Natural killer cell treated with Interleukin-12 subunit alpha and Interleukin-12 subunit beta and Interleukin-15 and Interleukin-18, amount 100 ng/mL, for 72 hours (primary cell): ENCODE data around the gene RNF115. TPM values are rescaled to one million over a fixed set of nuclear protein-coding genes. Genes with fewer than 3 reads are reported as not detected.
A peak's percentile ranks its signal among the peaks of the same experiment; 100 is the strongest.

Experiments used
- ATAC-seq, 2 donors: fragments of 150-1000 bp; cut with Tn5 transposase in 1 of 2; sonication (Bioruptor Pico), chemical (Tn5 transposase) in 1 of 2; 2 replicates each; pipeline ENCODE4 v1.10.0; 2021
- DNase-seq: peaks from one replicate; pipeline ENCODE4 v3.0.0; 2022; ENCODE audit warnings: low spot score
- H3K27ac Mint-ChIP-seq, 2 donors: 1 replicate in 1 of 2; 2 replicates in 1 of 2; pipeline ENCODE4 v1.8.0; 2022; ENCODE audit warnings: mixed read lengths in 2 of 2, mild to moderate bottlenecking in 1 of 2, moderate library complexity in 1 of 2
- H3K27me3 Mint-ChIP-seq, 2 donors: 1 replicate in 1 of 2; 2 replicates in 1 of 2; pipeline ENCODE4 v1.8.0; 2022; ENCODE audit warnings: mixed read lengths in 2 of 2
- H3K36me3 Mint-ChIP-seq: one replicate; pipeline ENCODE4 v1.8.0; 2022; ENCODE audit warnings: mixed read lengths
- H3K4me1 Mint-ChIP-seq, 2 donors: 1 replicate in 1 of 2; 2 replicates in 1 of 2; pipeline ENCODE4 v1.8.0; 2022; ENCODE audit warnings: low read depth in 2 of 2, mixed read lengths in 2 of 2, mild to moderate bottlenecking in 1 of 2
- H3K4me3 Mint-ChIP-seq: one replicate; pipeline ENCODE4 v1.8.0; 2022; ENCODE audit warnings: mixed read lengths
- H3K9me3 Mint-ChIP-seq: 2 replicates; pipeline ENCODE4 v1.8.0; 2022; ENCODE audit warnings: mixed read lengths
- total RNA-seq, 2 donors: library from RNA; stranded (reverse); gene quantifications; one replicate each; pipeline ENCODE4 v1.2.3, GENCODE V29; 2022

The RNF115 gene
- 10 to 100 TPM; 22.9 to 36.0 TPM for total RNA-seq

GRCh38 chr1:145823565-145824498 is at the start of gene RNF115, which contains the start of gene POLR3C:
Gene RNF115 (minus strand): TSS chr1:145824095. CDS start chr1:145823873, 222 bp downstream.
Gene POLR3C (plus strand): TSS chr1:145824200. CDS start chr1:145825777, 1,577 bp downstream.
- peak within 1 kb of the TSS; percentile 85 to 97 for H3K27ac Mint-ChIP-seq
- peaks cover 25% of the 10 kb centered on the region for H3K36me3 Mint-ChIP-seq
- DNase-seq (peak; percentile 91), ATAC-seq (peak; percentile 94 to 95)
- H3K9me3 Mint-ChIP-seq: no peaks in the 10 kb centered on the region
- H3K27me3 Mint-ChIP-seq: no peaks in the 10 kb centered on the region
- peak within 1 kb of the TSS; percentile 93 for H3K4me3 Mint-ChIP-seq
- peaks cover 29 to 32% of the 10 kb centered on the region in 2 donors for H3K4me1 Mint-ChIP-seq

- Mint-ChIP-seq H3K27me3 (peaks cover 17 to 18% of the 10 kb centered on the region in 2 donors), H3K4me1 (peaks cover 18 to 25% of the 10 kb centered on the region in 2 donors)
- peak; percentile 77 to 78 for ATAC-seq
Observed at GRCh38 chr1:145871994-145872924, 48.4 kb upstream of the RNF115 start.

GRCh38 chr1:145868232-145868631 is 44.3 kb upstream of the RNF115 start:
- H3K27me3 Mint-ChIP-seq: peaks cover 2 to 22% of the 10 kb centered on the region in 2 donors
- no peak overlapping the region for H3K4me3 Mint-ChIP-seq
- H3K36me3 Mint-ChIP-seq: no peaks in the 10 kb centered on the region
- no peak for ATAC-seq
- no peaks in the 10 kb centered on the region for H3K9me3 Mint-ChIP-seq
- H3K4me1 Mint-ChIP-seq: peaks cover 18% of the 10 kb centered on the region in 2 donors
- DNase-seq: no peak
- H3K27ac Mint-ChIP-seq: no peak overlapping the region

More at GRCh38 chr1:145871994-145872924, 48.4 kb upstream of the RNF115 start:
- no peaks in the 10 kb centered on the region for H3K36me3 Mint-ChIP-seq
- no peaks in the 10 kb centered on the region for H3K9me3 Mint-ChIP-seq
- peak overlapping the region; percentile 71 to 79 for H3K27ac Mint-ChIP-seq
- peak overlapping the region; percentile 78 for H3K4me3 Mint-ChIP-seq
- DNase-seq: no peak

GRCh38 chr1:145863282-145864018 is 39.6 kb upstream of the RNF115 start:
- H3K36me3 Mint-ChIP-seq: no peaks in the 10 kb centered on the region
- DNase-seq (no peak), ATAC-seq (no peak)
- peaks cover 0 to under 1% of the 10 kb centered on the region in 2 donors for H3K4me1 Mint-ChIP-seq
- no peaks in the 10 kb centered on the region for H3K9me3 Mint-ChIP-seq
- H3K27ac Mint-ChIP-seq: no peak overlapping the region
- peaks cover 0 to 11% of the 10 kb centered on the region in 2 donors for H3K27me3 Mint-ChIP-seq
- no peak overlapping the region for H3K4me3 Mint-ChIP-seq

- H3K36me3 Mint-ChIP-seq: peaks cover 10% of the 10 kb centered on the region
- DNase-seq (peak; percentile 91), ATAC-seq (peak; percentile 88)
- H3K27ac Mint-ChIP-seq: peak overlapping the region; percentile 63 to 84
- no peaks in the 10 kb centered on the region for H3K9me3 Mint-ChIP-seq
- H3K4me3 Mint-ChIP-seq: peak overlapping the region; percentile 95
- H3K27me3 Mint-ChIP-seq: peaks cover 0 to 3% of the 10 kb centered on the region in 2 donors
- peaks cover 11 to 12% of the 10 kb centered on the region in 2 donors for H3K4me1 Mint-ChIP-seq
Observed at GRCh38 chr1:145859491-145860023, 35.7 kb upstream of the RNF115 start.

GRCh38 chr1:145858901-145859490 is 35.1 kb upstream of the RNF115 start, which contains the start of gene PIAS3:
Gene PIAS3 (minus strand): TSS chr1:145859081. CDS start chr1:145858990, 91 bp downstream.
- H3K4me3 Mint-ChIP-seq: peak within 1 kb of the TSS; percentile 95
- H3K27me3 Mint-ChIP-seq: peaks cover 0 to 3% of the 10 kb centered on the region in 2 donors
- H3K36me3 Mint-ChIP-seq: peaks cover 10% of the 10 kb centered on the region
- peak; percentile 97 for ATAC-seq
- peaks cover 11 to 14% of the 10 kb centered on the region in 2 donors for H3K4me1 Mint-ChIP-seq
- H3K9me3 Mint-ChIP-seq: no peaks in the 10 kb centered on the region
- DNase-seq: peak; percentile 98
- peak within 1 kb of the TSS; percentile 63 to 84 for H3K27ac Mint-ChIP-seq

GRCh38 chr1:145858238-145858900 is 34.5 kb upstream of the RNF115 start:
- Mint-ChIP-seq H3K4me3 (peak overlapping the region; percentile 95), H3K4me1 (peaks cover 11 to 15% of the 10 kb centered on the region in 2 donors), H3K9me3 (no peaks in the 10 kb centered on the region), H3K27ac (peak overlapping the region; percentile 63 to 84), H3K36me3 (peaks cover 10% of the 10 kb centered on the region), H3K27me3 (peaks cover 0 to 3% of the 10 kb centered on the region in 2 donors)
- DNase-seq: peak; percentile 71
- peak; percentile 47 to 61 for ATAC-seq

GRCh38 chr1:145857170-145857569 is 33.3 kb upstream of the RNF115 start:
- DNase-seq (no peak), ATAC-seq (no peak)
- Mint-ChIP-seq H3K27me3 (peaks cover 0 to 3% of the 10 kb centered on the region in 2 donors), H3K4me3 (no peak overlapping the region), H3K9me3 (no peaks in the 10 kb centered on the region), H3K4me1 (peaks cover 11 to 15% of the 10 kb centered on the region in 2 donors), H3K36me3 (peaks cover 10% of the 10 kb centered on the region), H3K27ac (no peak overlapping the region)

GRCh38 chr1:145855426-145855948 is 31.6 kb upstream of the RNF115 start:
- Mint-ChIP-seq H3K27ac (peak overlapping the region in 1 of 2 donors; percentile 30), H3K9me3 (no peaks in the 10 kb centered on the region), H3K27me3 (no peaks in the 10 kb centered on the region), H3K36me3 (peaks cover 14% of the 10 kb centered on the region), H3K4me3 (no peak overlapping the region), H3K4me1 (peaks cover 11 to 15% of the 10 kb centered on the region in 2 donors)
- DNase-seq (no peak), ATAC-seq (no peak)

GRCh38 chr1:145849356-145850160 is 25.7 kb upstream of the RNF115 start:
- H3K9me3 Mint-ChIP-seq: no peaks in the 10 kb centered on the region
- H3K4me1 Mint-ChIP-seq: peaks cover 0 to 5% of the 10 kb centered on the region in 2 donors
- peaks cover 4% of the 10 kb centered on the region for H3K36me3 Mint-ChIP-seq
- no peak overlapping the region for H3K27ac Mint-ChIP-seq
- ATAC-seq (no peak), DNase-seq (no peak)
- H3K4me3 Mint-ChIP-seq: no peak overlapping the region
- H3K27me3 Mint-ChIP-seq: no peaks in the 10 kb centered on the region

GRCh38 chr1:145847827-145848226 is 23.9 kb upstream of the RNF115 start:
- Mint-ChIP-seq H3K4me3 (no peak overlapping the region), H3K36me3 (peaks cover 4% of the 10 kb centered on the region), H3K27ac (no peak overlapping the region), H3K9me3 (no peaks in the 10 kb centered on the region), H3K4me1 (peaks cover 0 to 2% of the 10 kb centered on the region in 2 donors), H3K27me3 (no peaks in the 10 kb centered on the region)
- ATAC-seq: no peak
- no peak for DNase-seq
